Raji (cell line): Measurements from ENCODE around the gene DOCK2.

ENCODE experiments used
- POLR2A ChIP-seq: IDR thresholded peaks from 2 replicates; pipeline ENCODE4 v1.6.1; 2011; ENCODE audit warnings: low read depth, low read length, control low read depth; ENCODE audit not compliant: insufficient read depth

DOCK2 gene

DNA sequence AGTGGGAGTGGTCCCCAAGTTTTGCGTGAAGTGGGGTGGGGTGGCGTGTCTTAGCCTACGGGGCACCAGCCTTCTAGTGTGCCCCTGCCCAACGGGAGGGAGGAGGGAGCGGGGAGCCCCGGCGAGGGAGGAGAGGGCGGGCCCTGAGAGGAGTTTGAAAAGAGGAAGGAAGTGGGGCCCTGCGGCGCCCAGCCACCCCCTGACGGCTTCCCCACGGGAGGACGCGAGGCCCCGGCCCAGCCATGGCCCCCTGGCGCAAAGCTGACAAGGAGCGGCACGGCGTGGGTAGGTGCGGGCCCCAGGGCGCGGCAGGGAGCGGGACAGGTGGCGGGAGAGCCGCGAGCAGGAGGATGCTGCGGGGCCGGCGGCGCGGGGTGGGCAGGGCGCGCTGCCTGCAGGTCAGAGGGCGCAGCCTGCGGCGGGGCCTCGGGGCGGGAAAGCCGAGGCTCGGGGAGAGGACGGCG lies at the start of gene DOCK2:
TSS of gene DOCK2 (plus strand) at position 191 of the 464 bp plus-strand sequence. CDS start at position 243, 52 bp downstream.
- peak; percentile 75 for TF ChIP-seq POLR2A

DNA sequence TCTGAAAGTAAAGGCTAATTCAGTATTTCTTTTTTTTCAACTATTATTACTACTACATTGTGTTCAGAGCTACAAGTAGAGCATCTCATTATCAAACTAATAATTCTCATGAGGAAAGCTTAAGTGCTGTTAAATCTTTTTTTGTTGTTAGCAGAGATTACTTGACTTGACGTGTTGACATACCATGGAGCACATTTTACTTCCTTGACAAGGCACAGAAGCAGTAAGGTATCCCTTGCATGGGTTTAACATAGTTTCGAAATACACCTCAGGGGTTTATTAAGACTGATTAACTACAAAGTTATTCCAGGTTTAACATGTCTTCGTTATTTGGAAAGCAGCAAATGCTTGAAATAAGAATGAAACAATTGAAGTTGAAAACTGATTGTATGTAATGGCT lies 46.5 kb upstream of the DOCK2 start:
- no peak for TF ChIP-seq POLR2A

DNA sequence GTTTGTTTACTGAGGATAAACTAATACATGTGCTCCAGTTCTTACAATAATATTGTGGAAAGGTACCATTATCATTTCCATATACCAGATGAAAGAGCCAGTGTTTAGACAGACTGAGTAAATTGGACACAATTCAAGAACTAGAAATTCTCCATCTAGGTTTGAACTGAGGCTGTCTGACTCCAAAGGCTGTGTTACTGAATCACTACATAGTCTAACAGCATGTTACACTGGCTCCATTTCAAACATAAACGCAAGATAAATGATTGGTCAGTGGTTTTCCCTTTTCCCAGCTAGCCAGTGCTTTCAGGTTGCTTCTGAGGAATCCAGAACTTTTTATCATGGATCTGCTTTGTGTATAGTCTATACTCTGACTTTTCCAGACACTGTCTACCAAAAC lies 45.4 kb upstream of the DOCK2 start:
- TF ChIP-seq POLR2A = no peak

DNA sequence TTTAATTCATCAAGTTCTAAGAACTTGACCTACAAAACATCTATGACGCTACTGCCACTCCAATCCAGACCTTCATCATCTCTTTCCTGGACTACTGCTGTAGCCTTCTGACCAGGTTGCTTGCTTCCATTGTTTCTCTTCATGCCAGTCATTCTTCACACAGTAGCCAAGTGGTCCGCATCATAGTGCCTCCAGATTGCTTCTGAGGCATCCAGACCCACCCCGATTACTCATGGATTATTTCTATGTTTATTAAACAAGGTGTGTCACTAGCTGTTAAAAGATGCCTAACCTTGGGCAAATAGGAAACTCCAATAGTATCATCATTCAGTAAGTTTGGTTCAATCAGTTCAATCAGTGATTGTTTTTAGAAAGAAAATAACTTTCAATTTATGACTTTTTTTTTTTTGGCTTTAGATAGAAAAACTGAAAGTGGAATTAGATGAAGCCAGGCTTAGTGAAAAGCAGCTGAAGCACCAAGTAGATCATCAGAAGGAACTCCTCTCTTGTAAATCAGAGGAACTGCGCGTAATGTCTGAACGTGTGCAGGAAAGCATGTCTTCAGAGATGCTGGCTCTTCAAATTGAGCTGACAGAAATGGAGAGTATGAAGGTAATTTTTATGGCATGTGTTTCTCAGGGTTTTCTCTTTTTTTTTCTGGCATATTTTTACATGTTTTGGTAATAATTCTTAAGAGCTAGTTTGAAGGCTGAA lies 44.0 kb upstream of the DOCK2 start:
- no peak for TF ChIP-seq POLR2A

DNA sequence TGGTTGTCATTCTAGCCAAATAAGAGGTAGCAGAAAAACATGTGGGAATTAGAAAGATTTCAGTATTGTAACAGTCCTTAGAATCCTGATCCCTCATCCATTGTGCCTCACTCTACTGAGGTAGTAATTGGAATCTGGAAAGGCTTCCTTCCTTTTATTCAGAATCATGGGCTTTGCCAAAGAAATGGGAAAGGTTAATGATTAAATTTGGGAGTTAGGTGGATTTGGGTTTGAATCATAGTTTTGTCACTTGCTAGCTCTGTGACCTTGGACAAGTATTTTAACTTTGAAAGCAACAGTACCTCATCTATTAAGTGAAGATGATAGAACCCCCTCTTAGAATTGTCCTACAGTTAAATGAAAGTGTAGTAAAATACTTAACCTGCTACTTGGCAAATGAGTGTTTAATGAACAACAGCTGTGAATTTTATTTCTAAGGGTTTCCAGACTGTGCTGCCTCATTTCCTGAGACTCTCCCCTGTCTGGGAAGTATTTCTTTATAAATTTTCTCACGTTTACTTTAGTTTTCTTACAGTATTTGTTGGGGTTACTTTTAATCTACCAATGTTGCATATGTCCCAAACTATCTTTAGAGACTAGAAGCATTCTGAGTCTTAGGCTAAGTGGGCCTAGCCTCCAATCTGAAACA lies 41.8 kb upstream of the DOCK2 start:
- TF ChIP-seq POLR2A = no peak

DNA sequence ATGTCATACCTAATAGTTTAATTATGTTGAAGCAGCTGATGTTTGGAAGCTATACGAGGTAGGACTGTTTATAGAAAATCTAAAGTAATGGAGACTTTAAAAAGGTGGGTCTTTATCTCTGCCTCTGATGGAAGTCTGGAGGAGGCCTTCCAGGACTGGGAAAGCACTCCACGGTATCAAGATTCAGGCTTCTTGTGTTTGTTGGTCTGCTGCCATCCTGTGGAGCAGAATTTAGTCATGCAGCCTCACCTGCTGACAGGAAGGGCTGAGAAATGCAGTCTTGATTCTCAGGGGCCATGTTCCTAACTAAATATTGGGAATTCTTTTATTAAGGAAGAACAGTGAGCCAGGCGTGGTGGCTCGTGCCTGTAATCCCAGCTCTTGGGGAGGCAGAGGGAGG lies 37.6 kb upstream of the DOCK2 start:
- no peak for TF ChIP-seq POLR2A

DNA sequence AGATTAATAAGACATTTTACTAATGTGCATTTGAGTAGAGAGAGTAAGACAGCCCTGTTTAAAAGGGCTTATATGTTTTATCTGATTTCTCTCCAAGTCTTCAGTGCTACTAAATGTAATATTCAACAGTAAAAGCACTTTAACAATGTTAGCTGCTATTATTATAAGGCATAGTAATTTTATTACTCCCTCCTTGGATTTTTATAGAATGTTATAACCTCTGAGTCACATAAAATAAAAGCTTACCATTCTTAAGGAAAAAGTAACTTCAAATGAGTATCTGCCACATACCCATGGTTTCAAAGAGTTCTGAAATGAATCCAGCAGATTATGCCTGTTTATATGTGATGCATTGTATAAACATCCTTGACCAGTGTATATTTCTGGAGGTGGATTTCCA lies 34.5 kb upstream of the DOCK2 start:
- TF ChIP-seq POLR2A = no peak

DNA sequence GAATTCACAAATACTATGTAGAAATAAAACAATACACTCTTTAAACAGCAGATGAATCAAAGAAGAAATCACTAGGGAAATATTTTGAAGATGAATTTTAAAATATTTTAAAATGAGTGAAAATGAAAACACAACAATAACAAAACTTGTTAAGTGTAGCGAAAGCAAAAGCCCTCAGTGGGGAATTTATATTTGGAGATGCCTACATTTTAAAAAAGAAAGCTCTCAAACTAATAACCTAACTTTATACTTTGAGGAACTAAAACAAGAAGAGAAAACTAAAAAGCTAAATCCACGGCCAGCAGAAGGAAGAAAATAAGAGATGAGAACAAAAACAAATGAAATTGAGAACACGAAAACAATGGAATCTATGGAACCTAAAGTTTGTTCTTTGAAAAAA lies 30.8 kb upstream of the DOCK2 start:
- TF ChIP-seq POLR2A = no peak

DNA sequence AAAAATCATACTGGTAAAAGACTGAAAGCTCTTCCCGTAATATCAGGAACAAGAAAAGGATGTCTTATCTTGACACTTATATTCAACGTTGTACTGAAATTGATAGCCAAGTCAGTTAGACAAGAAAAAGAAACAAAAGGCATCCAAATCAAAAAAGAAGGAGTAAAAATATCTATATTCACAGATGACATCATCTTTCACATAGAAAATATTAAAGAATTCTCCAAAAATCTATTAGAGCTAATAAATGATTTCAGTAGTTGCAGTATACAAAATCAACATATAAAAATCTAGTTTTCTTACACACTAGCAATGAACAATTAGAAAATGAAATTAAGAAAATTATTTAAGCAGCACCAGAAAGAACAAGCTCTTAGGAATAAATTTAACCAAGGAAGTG lies 29.2 kb upstream of the DOCK2 start:
- no peak for TF ChIP-seq POLR2A

DNA sequence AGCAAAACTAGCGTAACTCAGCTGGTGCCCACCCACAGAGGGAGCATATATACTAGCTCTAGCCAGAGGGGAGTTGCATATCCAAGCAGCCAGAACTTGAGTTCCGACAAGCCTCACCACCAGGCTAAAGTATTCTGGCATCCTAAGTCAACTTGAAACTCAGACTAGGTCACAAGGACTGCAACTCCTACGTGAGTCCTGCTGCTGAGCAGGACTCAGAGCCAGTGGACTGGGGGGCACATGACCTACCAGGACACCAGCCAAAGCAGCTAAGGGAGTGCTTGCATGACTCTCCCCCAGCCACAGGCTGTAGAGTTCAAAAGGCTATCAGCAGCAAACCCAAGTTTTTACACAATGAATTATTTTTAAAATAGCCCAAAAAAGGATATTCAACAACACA lies 27.4 kb upstream of the DOCK2 start:
- TF ChIP-seq POLR2A = no peak

DNA sequence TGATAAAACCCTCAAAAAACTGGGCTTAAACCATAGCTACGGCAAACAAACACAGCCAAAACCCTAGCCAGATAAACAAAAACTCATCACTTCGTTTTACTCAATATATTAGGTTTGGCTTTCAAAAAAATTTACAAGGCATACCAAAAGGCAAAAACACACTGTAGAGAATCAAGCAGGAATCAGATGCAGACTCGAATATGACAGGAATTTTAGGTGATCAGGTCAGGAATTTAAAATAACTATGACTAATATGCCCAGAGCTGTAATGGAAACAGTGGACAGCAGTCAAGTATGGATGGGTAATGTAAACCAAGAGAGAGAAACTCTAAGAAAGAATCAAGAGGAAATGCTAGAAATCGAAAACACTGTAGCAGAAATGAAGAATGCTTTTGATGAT lies 26.5 kb upstream of the DOCK2 start:
- no peak for TF ChIP-seq POLR2A

DNA sequence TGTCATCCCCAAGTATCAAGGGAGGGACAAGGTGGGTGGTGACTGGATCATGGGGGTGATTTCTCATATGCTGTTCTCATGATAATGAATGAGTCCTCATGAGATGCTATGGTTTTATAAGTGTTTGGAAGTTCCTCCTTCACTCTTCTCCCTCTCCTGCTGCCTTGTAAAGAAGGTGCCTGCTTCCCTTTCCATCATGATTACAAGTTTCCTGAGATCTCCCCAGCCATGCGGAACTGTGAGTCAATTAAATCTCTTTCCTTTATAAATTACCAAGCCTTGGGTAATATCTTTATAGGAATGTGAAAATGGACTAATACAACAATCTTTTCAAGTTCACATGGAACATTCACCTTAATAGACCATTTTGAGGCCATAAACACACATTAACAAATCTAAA lies 21.5 kb upstream of the DOCK2 start:
- TF ChIP-seq POLR2A = no peak

DNA sequence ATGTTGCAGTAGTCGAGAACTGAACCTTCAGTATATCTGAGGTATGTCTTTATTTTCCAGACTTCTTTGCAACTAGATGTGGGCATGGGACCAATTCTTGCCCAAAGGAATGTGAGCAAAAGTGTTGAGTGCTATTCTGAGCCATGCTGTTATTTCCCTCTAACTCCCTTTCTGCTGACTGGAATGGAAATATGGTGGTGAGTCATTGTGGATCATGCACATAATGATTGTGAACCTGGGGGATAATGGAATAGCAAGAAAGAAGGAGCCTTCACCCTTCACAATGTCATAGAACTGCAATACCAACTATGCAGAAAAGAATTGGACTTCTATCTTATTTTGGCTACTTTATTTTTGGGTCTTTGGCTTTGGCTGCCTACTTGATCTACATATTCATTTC lies 10.3 kb upstream of the DOCK2 start:
- TF ChIP-seq POLR2A = no peak

DNA sequence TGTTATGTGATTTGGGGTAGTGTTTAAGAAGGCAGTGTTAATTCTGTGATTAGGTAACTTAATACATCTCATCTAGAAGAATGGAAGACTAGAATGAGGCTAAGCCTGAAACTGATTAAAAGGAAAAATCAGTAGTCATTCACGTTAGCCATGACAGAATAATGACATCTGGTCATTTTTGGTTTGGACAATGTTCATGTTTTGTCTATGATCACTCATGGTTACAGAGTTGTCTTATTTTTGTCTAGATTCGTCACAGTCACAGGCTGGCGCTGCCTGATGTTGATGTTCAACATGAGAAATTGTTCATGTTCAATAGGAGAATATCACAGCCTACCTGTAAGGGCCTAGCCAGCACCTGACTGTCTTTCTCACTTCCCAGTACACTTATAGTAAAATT lies 9.5 kb upstream of the DOCK2 start:
- no peak for TF ChIP-seq POLR2A

DNA sequence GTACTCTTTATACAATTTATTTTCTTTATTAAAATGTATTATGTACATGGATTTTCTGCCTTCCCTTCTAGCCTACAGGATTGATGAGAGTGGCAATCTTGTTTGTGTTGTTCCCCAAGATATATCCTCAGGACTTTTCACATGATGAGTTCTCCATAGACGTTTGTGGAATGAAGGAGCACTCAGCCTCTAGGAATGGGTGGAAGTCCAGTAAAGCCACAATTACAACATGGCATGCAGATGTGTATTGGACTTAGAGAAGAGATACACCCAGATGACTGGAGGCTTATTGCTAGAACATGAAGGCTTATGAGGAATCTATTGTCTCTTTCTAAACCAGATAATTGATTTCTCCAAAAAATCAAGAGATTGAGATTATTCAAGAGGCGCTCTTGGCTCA lies 8.2 kb upstream of the DOCK2 start:
- TF ChIP-seq POLR2A = no peak

DNA sequence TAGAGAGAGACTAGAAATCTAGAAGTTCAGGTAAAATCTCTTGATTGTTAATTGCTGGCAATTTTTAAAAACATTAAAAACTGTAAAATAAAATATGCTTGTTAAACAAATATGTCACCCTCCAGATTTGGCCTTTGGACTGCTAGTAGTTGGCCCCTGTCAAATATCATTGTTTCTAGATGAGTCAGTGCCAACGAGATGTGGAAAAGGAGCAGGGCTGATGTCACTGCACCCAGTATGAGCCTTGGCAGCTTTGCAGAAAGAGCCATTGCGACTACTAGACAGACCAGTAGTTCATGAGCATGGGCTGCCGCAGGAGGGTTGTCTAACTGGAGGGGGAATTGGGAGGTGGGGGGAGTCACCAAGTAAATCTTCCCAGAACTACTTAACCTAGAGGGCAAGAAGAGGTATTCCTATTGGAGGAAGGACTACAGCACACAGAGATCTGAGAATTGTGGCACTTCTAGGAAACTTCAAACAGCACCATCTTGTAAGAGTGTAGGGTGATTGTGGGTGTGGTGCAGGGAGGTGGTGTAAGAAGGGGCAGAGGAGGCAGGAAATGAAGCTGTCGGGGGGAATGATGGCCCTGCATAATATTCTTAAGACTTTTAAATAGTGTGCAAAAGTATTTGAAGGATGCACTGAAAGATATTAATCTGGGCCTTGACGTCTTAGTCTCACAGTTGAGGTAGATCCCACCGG lies 7.1 kb upstream of the DOCK2 start:
- no peak for TF ChIP-seq POLR2A
